Mesothelial cell of epicardium (in vitro differentiated cells): Measurements from ENCODE around the gene CAPG. TPM values are rescaled to one million over a fixed set of nuclear protein-coding genes. Genes with fewer than 3 reads are reported as not detected.
"Not testable (repeated sequence)": the region's sequence is repeated elsewhere in the genome, so short reads cannot be mapped to it uniquely, and the experiment has no call there.

Experiments
- DNase-seq, 2 experiments: peaks; one replicate each; pipeline ENCODE4 v3.0.0; 2021; ENCODE audit warnings: low spot score in 2 of 2; ENCODE audit not compliant: unreplicated experiment in 2 of 2
- H3K27ac Mint-ChIP-seq: 2 replicates; pipeline ENCODE4 v1.8.0; 2021; ENCODE audit warnings: mixed read lengths
- H3K27me3 Mint-ChIP-seq: 2 replicates; pipeline ENCODE4 v1.8.0; 2021; ENCODE audit warnings: low read depth, mixed read lengths
- H3K36me3 Mint-ChIP-seq: 2 replicates; pipeline ENCODE4 v1.8.0; 2021; ENCODE audit warnings: mixed read lengths
- H3K4me1 Mint-ChIP-seq: 2 replicates; pipeline ENCODE4 v1.8.0; 2021; ENCODE audit warnings: mixed read lengths
- H3K4me3 Mint-ChIP-seq: 2 replicates; pipeline ENCODE4 v1.8.0; 2021; ENCODE audit warnings: mild to moderate bottlenecking, moderate library complexity, mixed read lengths
- H3K9me3 Mint-ChIP-seq: 2 replicates; pipeline ENCODE4 v1.8.0; 2021; ENCODE audit warnings: mixed read lengths
- CTCF ChIP-seq: fragments of 200-600 bp; sonication (generic); IDR thresholded peaks from one replicate; pipeline ENCODE4 v1.5.0; 2021; ENCODE audit warnings: antibody characterized with exemption; ENCODE audit not compliant: unreplicated experiment
- total RNA-seq: library from RNA; stranded (reverse); gene quantifications from 3 replicates; pipeline ENCODE4 v1.2.1, GENCODE V29; 2021

The CAPG gene
- total RNA-seq, 1 donor from 2014 or later, result 86.3 TPM

GRCh38 chr2:85387754-85388153, 22.4 kb downstream of the CAPG start:
- Mint-ChIP-seq H3K4me3 (no peak overlapping the region), H3K27me3 (no peaks in the 10 kb centered on the region), H3K27ac (no peak overlapping the region), H3K36me3 (peaks cover 17% of the 10 kb centered on the region), H3K4me1 (no peaks in the 10 kb centered on the region), H3K9me3 (no peaks in the 10 kb centered on the region)
- TF ChIP-seq CTCF, result no peak
- DNase-seq, result no peak

DNA sequence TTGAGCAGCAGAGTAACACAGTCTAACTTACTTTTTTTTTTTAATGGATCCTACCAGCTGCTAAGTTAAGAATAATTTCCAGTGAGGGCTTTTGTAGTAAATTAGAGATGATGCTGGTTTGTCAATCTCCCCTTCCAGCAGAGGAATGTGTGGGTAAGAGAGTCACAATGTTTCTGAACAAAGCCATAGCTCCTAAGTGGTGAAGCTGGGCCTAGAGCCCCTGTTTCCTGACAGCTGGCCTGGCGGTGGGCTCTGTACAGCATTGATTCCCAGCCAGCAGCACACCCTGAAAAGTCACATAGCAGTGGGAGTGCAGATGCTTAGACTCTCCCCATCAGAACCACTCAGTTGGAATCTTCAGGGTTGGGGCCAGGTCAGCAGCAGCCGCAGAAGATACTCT, 24.4 kb downstream of the CAPG start:
- Mint-ChIP-seq H3K27me3 (no peaks in the 10 kb centered on the region), H3K9me3 (no peaks in the 10 kb centered on the region), H3K4me3 (no peak overlapping the region), H3K36me3 (peaks cover 26% of the 10 kb centered on the region), H3K27ac (no peak overlapping the region), H3K4me1 (no peaks in the 10 kb centered on the region)
- DNase-seq, result no peak
- TF ChIP-seq CTCF, result no peak

- Mint-ChIP-seq H3K9me3 (peaks cover 6% of the 10 kb centered on the region), H3K27ac (no peak overlapping the region), H3K4me3 (no peak overlapping the region), H3K36me3 (peaks cover 30% of the 10 kb centered on the region), H3K27me3 (no peaks in the 10 kb centered on the region), H3K4me1 (peaks cover 1% of the 10 kb centered on the region)
- no peak for TF ChIP-seq CTCF
- DNase-seq, result no peak
Observed at GRCh38 chr2:85383850-85384249, 26.3 kb downstream of the CAPG start.

DNA sequence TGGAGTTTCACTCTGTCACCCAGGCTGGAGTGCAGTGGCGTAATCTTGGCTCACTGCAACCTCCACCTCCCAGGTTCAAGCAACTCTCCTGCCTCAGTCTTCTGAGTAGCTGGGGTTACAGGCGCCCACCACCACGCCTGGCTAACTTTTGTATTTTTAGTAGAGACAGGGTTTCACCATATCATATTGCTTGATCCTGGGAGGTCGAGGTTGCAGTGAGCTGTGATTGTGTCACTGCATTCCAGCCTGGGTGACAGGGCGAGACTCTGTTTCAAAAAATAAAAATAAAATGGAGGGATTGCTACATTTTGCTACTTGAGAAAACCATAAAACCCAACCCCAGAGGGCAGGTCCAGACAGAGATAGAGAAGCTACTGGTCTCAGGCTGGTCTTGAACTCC, 27.0 kb downstream of the CAPG start:
- not testable (repeated sequence) for H3K27me3 Mint-ChIP-seq, H3K27ac Mint-ChIP-seq, H3K4me1 Mint-ChIP-seq, H3K4me3 Mint-ChIP-seq, DNase-seq
- Mint-ChIP-seq H3K9me3 (peaks cover 12% of the 10 kb centered on the region), H3K36me3 (peaks cover 37% of the 10 kb centered on the region)

DNA sequence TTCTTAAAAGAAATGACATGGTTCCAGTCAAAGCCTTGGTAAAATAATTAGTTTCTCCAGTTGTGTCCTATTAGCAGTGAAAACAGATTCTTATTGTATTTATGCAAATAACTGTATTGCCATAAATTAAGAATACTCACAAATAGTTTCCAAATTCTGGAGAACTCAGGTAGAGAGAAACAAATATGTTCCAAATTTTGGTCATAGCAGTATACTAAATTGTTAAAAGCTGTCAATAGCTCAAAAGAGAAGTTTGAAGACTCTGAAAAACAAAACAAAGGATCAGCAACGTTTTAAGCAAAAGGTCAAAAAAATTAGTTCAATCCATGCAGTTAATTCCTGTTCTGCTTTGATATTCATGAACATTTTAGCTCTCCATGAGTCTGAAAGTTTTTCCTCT, 30.1 kb downstream of the CAPG start:
- Mint-ChIP-seq H3K4me3 (no peak overlapping the region), H3K27ac (no peak overlapping the region), H3K27me3 (no peaks in the 10 kb centered on the region), H3K36me3 (peaks cover 52% of the 10 kb centered on the region), H3K4me1 (peaks cover 22% of the 10 kb centered on the region), H3K9me3 (peaks cover 13% of the 10 kb centered on the region)
- no peak for TF ChIP-seq CTCF
- no peak for DNase-seq

DNA sequence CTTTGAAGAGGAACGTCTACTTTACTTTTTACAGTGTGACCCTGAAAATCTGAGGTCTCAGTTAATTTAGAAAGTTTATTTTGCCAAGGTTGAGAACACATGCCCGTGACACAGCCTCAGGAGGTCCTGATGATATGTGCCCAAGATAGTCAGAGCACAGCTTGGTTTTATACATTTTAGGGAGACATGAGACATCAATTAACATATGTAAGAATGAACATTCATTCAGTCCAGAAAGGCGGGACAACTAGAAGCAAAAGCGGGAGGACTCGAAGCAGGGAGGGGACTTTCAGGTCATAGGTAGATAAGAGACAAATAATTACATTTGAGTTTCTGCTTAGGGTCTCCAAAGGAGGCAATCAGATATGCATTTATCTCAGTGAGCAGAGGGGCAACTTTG, 31.9 kb downstream of the CAPG start:
- no peak for DNase-seq
- no peaks in the 10 kb centered on the region for H3K27me3 Mint-ChIP-seq
- H3K9me3 Mint-ChIP-seq, result peaks cover 19% of the 10 kb centered on the region
- no peak overlapping the region for H3K4me3 Mint-ChIP-seq
- peaks cover 22% of the 10 kb centered on the region for H3K4me1 Mint-ChIP-seq
- peaks cover 54% of the 10 kb centered on the region for H3K36me3 Mint-ChIP-seq
- H3K27ac Mint-ChIP-seq, result peak overlapping the region; percentile 70
- TF ChIP-seq CTCF, result no peak
